Measurements from ENCODE around the gene WTAP.
A peak's percentile ranks its signal among the peaks of the same experiment; 100 is the strongest.

Gene WTAP

GRCh38 chr6:159800141-159800865, 73.0 kb downstream of the WTAP start, which contains the start of gene PNLDC1:
Gene PNLDC1, plus strand, starts transcription at chr6:159800276. Its CDS starts 32 bp downstream, at chr6:159800308.
- H3K4me2 ChIP-seq, result no peak within 1 kb of the TSS
- peaks cover 9% of the 10 kb centered on the region for H3K4me1 ChIP-seq
- no peaks in the 10 kb centered on the region for H3K9me3 ChIP-seq
- peaks cover 51% of the 10 kb centered on the region for H3K36me3 ChIP-seq
- H3K9ac ChIP-seq, result no peak within 1 kb of the TSS
- H3K27ac ChIP-seq, result no peak within 1 kb of the TSS
- H3K27me3 ChIP-seq, result no peaks in the 10 kb centered on the region
- H4K20me1 ChIP-seq, result no peaks in the 10 kb centered on the region
- no peak within 1 kb of the TSS for H3K4me3 ChIP-seq
- no peak for TF ChIP-seq Cebpa-rat (IDR thresholded peaks at IDR 0.05)

- Histone ChIP-seq H3K9ac (no peak overlapping the region), H3K4me1 (no peaks in the 10 kb centered on the region), H3K27me3 (no peaks in the 10 kb centered on the region), H3K9me3 (no peaks in the 10 kb centered on the region), H4K20me1 (no peaks in the 10 kb centered on the region), H3K4me3 (no peak overlapping the region), H3K27ac (no peak overlapping the region), H3K4me2 (no peak overlapping the region), H3K36me3 (peaks cover 37% of the 10 kb centered on the region)
- peak; percentile 44; the same call in 1 of the 2 replicates for TF ChIP-seq Cebpa-rat (IDR thresholded peaks at IDR 0.05)
Measured at GRCh38 chr6:159801935-159802334, 74.6 kb downstream of the WTAP start.

GRCh38 chr6:159804504-159804903, 77.2 kb downstream of the WTAP start:
- no peak overlapping the region for H3K27ac ChIP-seq
- H3K36me3 ChIP-seq, result peaks cover 11% of the 10 kb centered on the region
- no peak overlapping the region for H3K4me2 ChIP-seq
- H3K9ac ChIP-seq, result no peak overlapping the region
- no peaks in the 10 kb centered on the region for H4K20me1 ChIP-seq
- no peaks in the 10 kb centered on the region for H3K9me3 ChIP-seq
- no peaks in the 10 kb centered on the region for H3K27me3 ChIP-seq
- H3K4me1 ChIP-seq, result no peaks in the 10 kb centered on the region; the same call in 1 of the 2 replicates
- no peak overlapping the region for H3K4me3 ChIP-seq
- TF ChIP-seq Cebpa-rat (IDR thresholded peaks at IDR 0.05), result no peak

- Histone ChIP-seq H3K36me3 (peaks cover 1% of the 10 kb centered on the region; the same call in 1 of the 2 replicates), H3K9me3 (no peaks in the 10 kb centered on the region), H3K4me1 (no peaks in the 10 kb centered on the region; the same call in 1 of the 2 replicates), H3K4me2 (no peak overlapping the region), H3K9ac (no peak overlapping the region), H3K4me3 (no peak overlapping the region), H4K20me1 (no peaks in the 10 kb centered on the region), H3K27me3 (no peaks in the 10 kb centered on the region), H3K27ac (no peak overlapping the region)
- TF ChIP-seq Cebpa-rat (IDR thresholded peaks at IDR 0.05), result no peak
Measured at GRCh38 chr6:159805440-159806020, 78.2 kb downstream of the WTAP start.

Data from BLaER1 (cell line).